Measurements from ENCODE around the gene NAP1L4. TPM values are rescaled to one million over a fixed set of nuclear protein-coding genes. Genes with fewer than 3 reads are reported as not detected.

Gene NAP1L4
- total and polyA plus RNA-seq, 2 of the 8 experiments (the other 6 are each of a cell fraction or from before 2014, with no cell fraction given), result 75.8 to 194 TPM

DNA sequence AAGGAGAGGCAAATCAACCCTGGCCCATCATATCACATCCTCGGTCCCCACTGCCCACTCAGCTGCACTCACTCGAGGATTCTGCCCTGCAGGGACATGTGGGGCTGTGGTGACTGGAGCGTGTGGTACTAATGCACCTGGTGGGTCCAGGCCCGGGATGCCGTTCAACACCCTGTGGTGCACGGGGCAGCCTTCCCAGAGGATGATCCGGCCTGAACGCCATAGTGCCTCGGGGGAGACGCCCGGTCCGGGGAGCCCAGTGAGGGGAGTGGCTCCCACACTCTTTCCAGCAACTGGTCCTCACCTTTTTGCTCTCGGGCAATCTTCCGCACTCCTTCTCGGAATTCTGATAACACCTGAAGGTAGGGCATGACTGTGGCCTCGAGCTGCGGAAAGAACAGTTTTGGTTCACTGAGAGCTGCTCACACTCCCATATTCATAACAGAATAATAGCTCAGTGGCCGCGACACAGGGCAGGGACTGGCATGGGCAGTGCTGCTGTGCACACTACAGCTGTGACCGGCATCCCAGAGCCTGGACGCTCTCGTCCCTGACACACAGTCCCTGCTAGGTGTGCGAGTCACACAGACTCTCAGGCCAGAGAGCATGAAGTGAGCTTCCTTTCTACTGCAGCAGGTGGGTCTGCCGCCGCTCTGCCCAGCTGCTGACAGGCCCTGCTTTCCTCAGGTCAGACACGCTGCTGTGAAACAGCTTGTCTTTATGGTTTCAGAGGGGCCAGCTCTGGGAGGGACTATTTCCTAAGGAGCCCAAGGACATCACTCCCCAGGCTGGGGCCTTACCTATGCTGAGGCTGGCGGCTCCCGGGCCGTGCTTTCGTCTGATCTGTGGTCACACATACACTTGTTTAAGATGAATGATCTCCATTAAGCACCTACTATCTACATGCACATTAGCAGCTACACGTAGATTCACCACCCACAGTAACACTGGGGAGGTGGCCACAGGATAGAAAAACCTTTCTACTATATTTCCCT is 20.1 kb upstream of the NAP1L4 start (continued):
- TF ChIP-seq, protein P1, sequence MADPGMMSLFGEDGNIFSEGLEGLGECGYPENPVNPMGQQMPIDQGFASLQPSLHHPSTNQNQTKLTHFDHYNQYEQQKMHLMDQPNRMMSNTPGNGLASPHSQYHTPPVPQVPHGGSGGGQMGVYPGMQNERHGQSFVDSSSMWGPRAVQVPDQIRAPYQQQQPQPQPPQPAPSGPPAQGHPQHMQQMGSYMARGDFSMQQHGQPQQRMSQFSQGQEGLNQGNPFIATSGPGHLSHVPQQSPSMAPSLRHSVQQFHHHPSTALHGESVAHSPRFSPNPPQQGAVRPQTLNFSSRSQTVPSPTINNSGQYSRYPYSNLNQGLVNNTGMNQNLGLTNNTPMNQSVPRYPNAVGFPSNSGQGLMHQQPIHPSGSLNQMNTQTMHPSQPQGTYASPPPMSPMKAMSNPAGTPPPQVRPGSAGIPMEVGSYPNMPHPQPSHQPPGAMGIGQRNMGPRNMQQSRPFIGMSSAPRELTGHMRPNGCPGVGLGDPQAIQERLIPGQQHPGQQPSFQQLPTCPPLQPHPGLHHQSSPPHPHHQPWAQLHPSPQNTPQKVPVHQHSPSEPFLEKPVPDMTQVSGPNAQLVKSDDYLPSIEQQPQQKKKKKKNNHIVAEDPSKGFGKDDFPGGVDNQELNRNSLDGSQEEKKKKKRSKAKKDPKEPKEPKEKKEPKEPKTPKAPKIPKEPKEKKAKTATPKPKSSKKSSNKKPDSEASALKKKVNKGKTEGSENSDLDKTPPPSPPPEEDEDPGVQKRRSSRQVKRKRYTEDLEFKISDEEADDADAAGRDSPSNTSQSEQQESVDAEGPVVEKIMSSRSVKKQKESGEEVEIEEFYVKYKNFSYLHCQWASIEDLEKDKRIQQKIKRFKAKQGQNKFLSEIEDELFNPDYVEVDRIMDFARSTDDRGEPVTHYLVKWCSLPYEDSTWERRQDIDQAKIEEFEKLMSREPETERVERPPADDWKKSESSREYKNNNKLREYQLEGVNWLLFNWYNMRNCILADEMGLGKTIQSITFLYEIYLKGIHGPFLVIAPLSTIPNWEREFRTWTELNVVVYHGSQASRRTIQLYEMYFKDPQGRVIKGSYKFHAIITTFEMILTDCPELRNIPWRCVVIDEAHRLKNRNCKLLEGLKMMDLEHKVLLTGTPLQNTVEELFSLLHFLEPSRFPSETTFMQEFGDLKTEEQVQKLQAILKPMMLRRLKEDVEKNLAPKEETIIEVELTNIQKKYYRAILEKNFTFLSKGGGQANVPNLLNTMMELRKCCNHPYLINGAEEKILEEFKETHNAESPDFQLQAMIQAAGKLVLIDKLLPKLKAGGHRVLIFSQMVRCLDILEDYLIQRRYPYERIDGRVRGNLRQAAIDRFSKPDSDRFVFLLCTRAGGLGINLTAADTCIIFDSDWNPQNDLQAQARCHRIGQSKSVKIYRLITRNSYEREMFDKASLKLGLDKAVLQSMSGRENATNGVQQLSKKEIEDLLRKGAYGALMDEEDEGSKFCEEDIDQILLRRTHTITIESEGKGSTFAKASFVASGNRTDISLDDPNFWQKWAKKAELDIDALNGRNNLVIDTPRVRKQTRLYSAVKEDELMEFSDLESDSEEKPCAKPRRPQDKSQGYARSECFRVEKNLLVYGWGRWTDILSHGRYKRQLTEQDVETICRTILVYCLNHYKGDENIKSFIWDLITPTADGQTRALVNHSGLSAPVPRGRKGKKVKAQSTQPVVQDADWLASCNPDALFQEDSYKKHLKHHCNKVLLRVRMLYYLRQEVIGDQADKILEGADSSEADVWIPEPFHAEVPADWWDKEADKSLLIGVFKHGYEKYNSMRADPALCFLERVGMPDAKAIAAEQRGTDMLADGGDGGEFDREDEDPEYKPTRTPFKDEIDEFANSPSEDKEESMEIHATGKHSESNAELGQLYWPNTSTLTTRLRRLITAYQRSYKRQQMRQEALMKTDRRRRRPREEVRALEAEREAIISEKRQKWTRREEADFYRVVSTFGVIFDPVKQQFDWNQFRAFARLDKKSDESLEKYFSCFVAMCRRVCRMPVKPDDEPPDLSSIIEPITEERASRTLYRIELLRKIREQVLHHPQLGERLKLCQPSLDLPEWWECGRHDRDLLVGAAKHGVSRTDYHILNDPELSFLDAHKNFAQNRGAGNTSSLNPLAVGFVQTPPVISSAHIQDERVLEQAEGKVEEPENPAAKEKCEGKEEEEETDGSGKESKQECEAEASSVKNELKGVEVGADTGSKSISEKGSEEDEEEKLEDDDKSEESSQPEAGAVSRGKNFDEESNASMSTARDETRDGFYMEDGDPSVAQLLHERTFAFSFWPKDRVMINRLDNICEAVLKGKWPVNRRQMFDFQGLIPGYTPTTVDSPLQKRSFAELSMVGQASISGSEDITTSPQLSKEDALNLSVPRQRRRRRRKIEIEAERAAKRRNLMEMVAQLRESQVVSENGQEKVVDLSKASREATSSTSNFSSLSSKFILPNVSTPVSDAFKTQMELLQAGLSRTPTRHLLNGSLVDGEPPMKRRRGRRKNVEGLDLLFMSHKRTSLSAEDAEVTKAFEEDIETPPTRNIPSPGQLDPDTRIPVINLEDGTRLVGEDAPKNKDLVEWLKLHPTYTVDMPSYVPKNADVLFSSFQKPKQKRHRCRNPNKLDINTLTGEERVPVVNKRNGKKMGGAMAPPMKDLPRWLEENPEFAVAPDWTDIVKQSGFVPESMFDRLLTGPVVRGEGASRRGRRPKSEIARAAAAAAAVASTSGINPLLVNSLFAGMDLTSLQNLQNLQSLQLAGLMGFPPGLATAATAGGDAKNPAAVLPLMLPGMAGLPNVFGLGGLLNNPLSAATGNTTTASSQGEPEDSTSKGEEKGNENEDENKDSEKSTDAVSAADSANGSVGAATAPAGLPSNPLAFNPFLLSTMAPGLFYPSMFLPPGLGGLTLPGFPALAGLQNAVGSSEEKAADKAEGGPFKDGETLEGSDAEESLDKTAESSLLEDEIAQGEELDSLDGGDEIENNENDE (IDR thresholded peaks at IDR 0.05; ENCODE audit: insufficient replicate concordance, low read length), result no peak
- TF ChIP-seq KDM4A (IDR thresholded peaks at IDR 0.05; ENCODE audit: low read depth, low read length, severe bottlenecking), result no peak
- TF ChIP-seq RAD21 (IDR thresholded peaks at IDR 0.05 in 1 of 2, conservative IDR thresholded peaks at IDR 0.05 in 1 of 2; ENCODE audit: low read depth in 2 of 2, low read length in 2 of 2), result no peak
- no peak for TF ChIP-seq CBX5 (IDR thresholded peaks at IDR 0.05; ENCODE audit: low read depth, low read length)
- TF ChIP-seq FOSL1 (IDR thresholded peaks at IDR 0.05; ENCODE audit: insufficient read depth, low read depth, low read length), result no peak
- no peak for TF ChIP-seq BCL11A (IDR thresholded peaks at IDR 0.05; ENCODE audit: low read depth in 2 of 2, low read length in 2 of 2)
- TF ChIP-seq HDAC2 (IDR thresholded peaks at IDR 0.05; ENCODE audit: borderline replicate concordance in 1 of 2, low read depth in 2 of 2, low read length in 2 of 2), result no peak

Measured in H1 (cell line).